ENCODE measurements around the gene CADM3.

Gene CADM3

GRCh38 chr1:159173320-159173719 lies 1.9 kb downstream of the CADM3 start:
- no peak for DNase-seq

- no peak for DNase-seq
Observed at GRCh38 chr1:159175571-159175970, 4.2 kb downstream of the CADM3 start.

- DNase-seq: peak; percentile 24
Observed at GRCh38 chr1:159177272-159177907, 6.0 kb downstream of the CADM3 start.

- DNase-seq: no peak
Observed at GRCh38 chr1:159179906-159180305, 8.5 kb downstream of the CADM3 start.

GRCh38 chr1:159180516-159180915 lies 9.1 kb downstream of the CADM3 start:
- no peak for DNase-seq

- DNase-seq: no peak
Observed at GRCh38 chr1:159181328-159182024, 10.1 kb downstream of the CADM3 start.

GRCh38 chr1:159184201-159184600 lies 12.8 kb downstream of the CADM3 start:
- no peak for DNase-seq

- no peak for DNase-seq
Observed at GRCh38 chr1:159185121-159185520, 13.7 kb downstream of the CADM3 start.

GRCh38 chr1:159187033-159187432 lies 15.6 kb downstream of the CADM3 start:
- no peak for DNase-seq

GRCh38 chr1:159187647-159188374 lies 16.4 kb downstream of the CADM3 start:
- no peak for DNase-seq

GRCh38 chr1:159188375-159188788 lies 17.0 kb downstream of the CADM3 start:
- DNase-seq: no peak

- no peak for DNase-seq
Observed at GRCh38 chr1:159190441-159190840, 19.0 kb downstream of the CADM3 start.

GRCh38 chr1:159196543-159196942 lies 25.1 kb downstream of the CADM3 start:
- no peak for DNase-seq

GRCh38 chr1:159197561-159198557 lies 26.4 kb downstream of the CADM3 start:
- peak; percentile 2 for DNase-seq

GRCh38 chr1:159199901-159200300 lies 28.5 kb downstream of the CADM3 start:
- DNase-seq: no peak

- no peak for DNase-seq
Observed at GRCh38 chr1:159200769-159201168, 29.4 kb downstream of the CADM3 start.

- no peak for DNase-seq
Observed at GRCh38 chr1:159201642-159202041, 30.2 kb downstream of the CADM3 start.

- no peak for DNase-seq
Observed at GRCh38 chr1:159203610-159204009, 32.2 kb downstream of the CADM3 start.

GRCh38 chr1:159204161-159205141 lies 33.0 kb downstream of the CADM3 start, which contains the start of gene ACKR1:
ACKR1 (plus strand) TSS chr1:159204875; CDS start chr1:159204960, 85 bp downstream.
- no peak for DNase-seq

GRCh38 chr1:159205225-159205624 lies 33.8 kb downstream of the CADM3 start:
- DNase-seq: no peak

- no peak for DNase-seq
Observed at GRCh38 chr1:159206110-159206509, 34.7 kb downstream of the CADM3 start.
